AG09309 (cell line): ENCODE results near the gene NOTCH4.

ENCODE experiments used
- DNase-seq: peaks from one replicate; pipeline ENCODE4 v3.0.0-alpha.2; 2010; ENCODE audit warnings: low read depth
- H3K4me3 ChIP-seq: 2 replicates; pipeline ENCODE4 v1.5.1; 2011; ENCODE audit warnings: mild to moderate bottlenecking, low read depth, low read length, moderate library complexity; ENCODE audit not compliant: control insufficient read depth
- CTCF ChIP-seq: IDR thresholded peaks from 2 replicates; pipeline ENCODE4 v1.5.1; 2011; ENCODE audit warnings: mild to moderate bottlenecking, low read depth, low read length, inconsistent platforms; ENCODE audit not compliant: insufficient read depth, control insufficient read depth; ENCODE audit errors: missing control alignments

The NOTCH4 gene

GRCh38 chr6:32198866-32199265 lies 25.0 kb downstream of the NOTCH4 start:
- no peak overlapping the region for H3K4me3 ChIP-seq
- no peak for DNase-seq
- no peak for TF ChIP-seq CTCF

- no peak overlapping the region for H3K4me3 ChIP-seq
- TF ChIP-seq CTCF = no peak
- DNase-seq = no peak
These were observed 25.5 kb downstream of the NOTCH4 start for GRCh38 chr6:32198345-32198696.

- DNase-seq = no peak
- no peak for TF ChIP-seq CTCF
- H3K4me3 ChIP-seq = peak overlapping the region; percentile 89
These were observed 26.9 kb downstream of the NOTCH4 start for GRCh38 chr6:32196682-32197616.

GRCh38 chr6:32195902-32196681 lies 27.8 kb downstream of the NOTCH4 start:
- TF ChIP-seq CTCF = no peak
- DNase-seq = peak; percentile 21
- H3K4me3 ChIP-seq = peak overlapping the region; percentile 89

GRCh38 chr6:32195652-32195901 lies 28.3 kb downstream of the NOTCH4 start:
- H3K4me3 ChIP-seq = no peak overlapping the region; the same call in 1 of the 2 replicates
- peak; percentile 60 for TF ChIP-seq CTCF

GRCh38 chr6:32194825-32195651 lies 28.8 kb downstream of the NOTCH4 start:
- peak; percentile 18 for DNase-seq
- peak; percentile 69 for TF ChIP-seq CTCF
- H3K4me3 ChIP-seq = peak overlapping the region; percentile 47

More at GRCh38 chr6:32195652-32195901, 28.3 kb downstream of the NOTCH4 start:
- DNase-seq = peak; percentile 99
